H9 (cell line): ENCODE data around the gene TYMP. TPM values are rescaled to one million over a fixed set of nuclear protein-coding genes. Genes with fewer than 3 reads are reported as not detected.

Source experiments
- DNase-seq: peaks from one replicate; pipeline ENCODE4 v3.0.0-alpha.2; 2017
- H2AFZ ChIP-seq: one replicate; pipeline ENCODE4 v1.6.1; 2013; ENCODE audit warnings: mild to moderate bottlenecking, low read length, control low read depth, moderate library complexity
- H2AK5ac ChIP-seq: 2 replicates; pipeline ENCODE4 v1.6.1; 2013; ENCODE audit warnings: low read length, control low read depth, mixed read lengths; ENCODE audit not compliant: insufficient read length
- H2BK120ac ChIP-seq: one replicate; pipeline ENCODE4 v1.6.1; 2013; ENCODE audit warnings: low read depth, mild to moderate bottlenecking, low read length, control low read depth, inconsistent platforms; ENCODE audit not compliant: poor library complexity, severe bottlenecking
- H2BK12ac ChIP-seq: 2 replicates; pipeline ENCODE4 v1.6.1; 2013; ENCODE audit warnings: low read length, control low read depth, mixed read lengths, low read depth; ENCODE audit not compliant: insufficient read length
- H2BK15ac ChIP-seq: 2 replicates; pipeline ENCODE4 v1.6.1; 2013; ENCODE audit warnings: low read depth, low read length, control low read depth
- H2BK20ac ChIP-seq: one replicate; pipeline ENCODE4 v1.6.1; 2013; ENCODE audit warnings: low read depth, mild to moderate bottlenecking, low read length, control low read depth, inconsistent platforms; ENCODE audit not compliant: poor library complexity, severe bottlenecking
- H2BK5ac ChIP-seq: 2 replicates; pipeline ENCODE4 v1.6.1; 2013; ENCODE audit warnings: low read length, control low read depth, mixed read lengths; ENCODE audit not compliant: insufficient read length
- H3K14ac ChIP-seq: 2 replicates; pipeline ENCODE4 v1.6.1; 2013; ENCODE audit warnings: low read length, control low read depth; ENCODE audit not compliant: insufficient read depth
- H3K18ac ChIP-seq: 2 replicates; pipeline ENCODE4 v1.6.1; 2013; ENCODE audit warnings: low read depth, mild to moderate bottlenecking, mixed read lengths, low read length, control low read depth; ENCODE audit not compliant: insufficient read length
- H3K23ac ChIP-seq: 2 replicates; pipeline ENCODE4 v1.6.1; 2013; ENCODE audit warnings: low read length, control low read depth, mixed read lengths, low read depth; ENCODE audit not compliant: insufficient read length
- H3K23me2 ChIP-seq: 2 replicates; pipeline ENCODE4 v1.6.1; 2013; ENCODE audit warnings: low read depth, mild to moderate bottlenecking, mixed read lengths, low read length, control low read depth; ENCODE audit not compliant: insufficient read length, poor library complexity, severe bottlenecking
- H3K27ac ChIP-seq: 2 replicates; pipeline ENCODE4 v1.5.1; 2013; ENCODE audit warnings: low read length, control low read depth, mixed read lengths, low read depth; ENCODE audit not compliant: insufficient read length
- H3K27me3 ChIP-seq: 2 replicates; pipeline ENCODE4 v1.6.1; 2013; ENCODE audit warnings: low read length, control low read depth, inconsistent platforms; ENCODE audit not compliant: insufficient read depth
- H3K4ac ChIP-seq: 2 replicates; pipeline ENCODE4 v1.6.1; 2013; ENCODE audit warnings: low read depth, mild to moderate bottlenecking, control low read depth, inconsistent platforms, low read length, moderate library complexity
- H3K4me1 ChIP-seq: 2 replicates; pipeline ENCODE4 v1.6.1; 2013; ENCODE audit warnings: low read length, control low read depth, inconsistent platforms; ENCODE audit not compliant: insufficient read depth
- H3K4me2 ChIP-seq: 2 replicates; pipeline ENCODE4 v1.6.1; 2013; ENCODE audit warnings: low read length, control low read depth, mixed read lengths; ENCODE audit not compliant: insufficient read length, insufficient read depth
- H3K56ac ChIP-seq: 2 replicates; pipeline ENCODE4 v1.6.1; 2013; ENCODE audit warnings: low read depth, mild to moderate bottlenecking, mixed read lengths, low read length, control low read depth; ENCODE audit not compliant: insufficient read length
- H3K79me1 ChIP-seq: 2 replicates; pipeline ENCODE4 v1.6.1; 2013; ENCODE audit warnings: low read depth, mild to moderate bottlenecking, moderate library complexity, low read length, control low read depth, inconsistent platforms; ENCODE audit not compliant: insufficient read depth, poor library complexity, severe bottlenecking
- H3K79me2 ChIP-seq: 2 replicates; pipeline ENCODE4 v1.6.1; 2013; ENCODE audit warnings: low read length, control low read depth, inconsistent platforms; ENCODE audit not compliant: insufficient read depth
- H3K9ac ChIP-seq: 2 replicates; pipeline ENCODE4 v1.6.1; 2013; ENCODE audit warnings: low read length, control low read depth, mixed read lengths; ENCODE audit not compliant: insufficient read length; ENCODE audit errors: extremely low read depth
- H3K9me3 ChIP-seq: one replicate; pipeline ENCODE4 v1.6.1; 2013; ENCODE audit warnings: low read depth, low read length, inconsistent platforms; ENCODE audit not compliant: control insufficient read depth
- H3T11ph ChIP-seq: one replicate; pipeline ENCODE4 v1.6.1; 2013; ENCODE audit warnings: mild to moderate bottlenecking, low read length, control low read depth, inconsistent platforms
- H4K20me1 ChIP-seq: one replicate; pipeline ENCODE4 v1.6.1; 2013; ENCODE audit not compliant: control insufficient read depth, insufficient read length, insufficient read depth
- H4K5ac ChIP-seq: 2 replicates; pipeline ENCODE4 v1.6.1; 2013; ENCODE audit warnings: low read depth, mild to moderate bottlenecking, mixed read lengths, low read length, control low read depth; ENCODE audit not compliant: insufficient read length
- H4K8ac ChIP-seq: replicated peaks from 2 replicates; pipeline ENCODE4 v1.6.1; 2013; ENCODE audit warnings: low read length, control low read depth, mixed read lengths, low read depth; ENCODE audit not compliant: insufficient read length
- H4K91ac ChIP-seq: 2 replicates; pipeline ENCODE4 v1.6.1; 2013; ENCODE audit warnings: low read depth, mild to moderate bottlenecking, moderate library complexity, mixed read lengths, low read length, control low read depth; ENCODE audit not compliant: insufficient read length
- H3K27ac Mint-ChIP-seq, 3 experiments: 2 replicates in 2 of 3; 3 replicates in 1 of 3; pipeline ENCODE4 v1.8.0; 2020 to 2021; ENCODE audit warnings: mixed read lengths in 3 of 3, mild to moderate bottlenecking in 1 of 3, moderate library complexity in 1 of 3
- H3K27me3 Mint-ChIP-seq: 2 replicates; pipeline ENCODE4 v1.8.0; 2021; ENCODE audit warnings: low read depth, mild to moderate bottlenecking, moderate library complexity, mixed read lengths
- H3K36me3 Mint-ChIP-seq, 3 experiments: 2 replicates in 2 of 3; 3 replicates in 1 of 3; pipeline ENCODE4 v1.8.0; 2020 to 2021; ENCODE audit warnings: low read depth in 3 of 3, mixed read lengths in 3 of 3; ENCODE audit not compliant: insufficient read depth in 1 of 3
- H3K4me1 Mint-ChIP-seq, 2 experiments: 2 replicates each; pipeline ENCODE4 v1.8.0; 2020; ENCODE audit warnings: mixed read lengths in 2 of 2
- H3K4me3 Mint-ChIP-seq, 2 experiments: 2 replicates in 1 of 2; 3 replicates in 1 of 2; pipeline ENCODE4 v1.8.0; 2020 to 2021; ENCODE audit warnings: mild to moderate bottlenecking in 2 of 2, mixed read lengths in 2 of 2, moderate library complexity in 1 of 2
- H3K9me3 Mint-ChIP-seq, 2 experiments: 2 replicates in 1 of 2; 3 replicates in 1 of 2; pipeline ENCODE4 v1.8.0; 2020; ENCODE audit warnings: mild to moderate bottlenecking in 2 of 2, mixed read lengths in 2 of 2, moderate library complexity in 1 of 2
- CTCF ChIP-seq: fragments of 200-600 bp; sonication (generic); conservative IDR thresholded peaks from 3 replicates; pipeline ENCODE4 v1.8.0; 2021; ENCODE audit warnings: antibody characterized with exemption, mild to moderate bottlenecking
- WGBS: extraction: QIAGEN DNeasy Blood & Tissue Kit; methylation state at CpG from one replicate; pipeline ENCODE4 v1.1.7; 2013; ENCODE audit warnings: missing lambda C conversion rate, low lambda C conversion rate, mixed read lengths; ENCODE audit not compliant: insufficient read length; ENCODE audit errors: extremely low coverage; 5-methylcytosine and 5-hydroxymethylcytosine counted together
- total RNA-seq: library from RNA; stranded (reverse); gene quantifications from 2 replicates; pipeline ENCODE4 v1.2.1, GENCODE V29; 2021

The TYMP gene
- total RNA-seq, 1 experiment from 2014 or later, result 1.0 TPM

- H3T11ph ChIP-seq, result no peak overlapping the region
- H3K23me2 ChIP-seq, result no peaks in the 10 kb centered on the region
- no peaks in the 10 kb centered on the region for H3K4me1 ChIP-seq
- no peak overlapping the region for H3K56ac ChIP-seq
- no peak overlapping the region for H4K5ac ChIP-seq
- H2AFZ ChIP-seq, result no peak overlapping the region
- Mint-ChIP-seq H3K27me3 (no peaks in the 10 kb centered on the region; the same call in none of the 2 replicates), H3K36me3 (peaks cover 13 to 64% (median 57%) of the 10 kb centered on the region in 3 experiments; a peak in 6 of 7 replicates), H3K27ac (no peak overlapping the region), H3K4me1 (no peaks in the 10 kb centered on the region), H3K9me3 (no peaks in the 10 kb centered on the region), H3K4me3 (no peak overlapping the region)
- no peak overlapping the region for H2BK12ac ChIP-seq
- H3K4me2 ChIP-seq, result no peak overlapping the region
- H3K4ac ChIP-seq, result no peak overlapping the region
- no peaks in the 10 kb centered on the region for H3K79me2 ChIP-seq
- H2AK5ac ChIP-seq, result no peak overlapping the region
- DNase-seq, result no peak
- H3K14ac ChIP-seq, result no peak overlapping the region
- H3K9me3 ChIP-seq, result no peaks in the 10 kb centered on the region
- H4K91ac ChIP-seq, result no peak overlapping the region
- H3K23ac ChIP-seq, result no peak overlapping the region
- no peak overlapping the region for H2BK120ac ChIP-seq
- TF ChIP-seq CTCF, result no peak
- no peaks in the 10 kb centered on the region for H4K20me1 ChIP-seq
- no peak overlapping the region for H3K18ac ChIP-seq
- H4K8ac ChIP-seq, result no peak overlapping the region
- no peaks in the 10 kb centered on the region for H3K27me3 ChIP-seq
- no CpG with 5 or more reads among the region's 13 CpGs for WGBS
- no peak overlapping the region for H2BK20ac ChIP-seq
- H2BK15ac ChIP-seq, result no peak overlapping the region
- H3K9ac ChIP-seq, result no peak overlapping the region
- H2BK5ac ChIP-seq, result no peak overlapping the region
- no peaks in the 10 kb centered on the region for H3K79me1 ChIP-seq
- H3K27ac ChIP-seq, result no peak overlapping the region
Measured at GRCh38 chr22:50569896-50570535, 40.2 kb upstream of the TYMP start.
